ENCODE results near the gene ZNF621. TPM values are rescaled to one million over a fixed set of nuclear protein-coding genes. Genes with fewer than 3 reads are reported as not detected.

ZNF621 gene
- total RNA-seq, 1 experiment from 2014 or later, result 24.9 TPM

GRCh38 chr3:40511031-40511718, 13.6 kb upstream of the ZNF621 start:
- Histone ChIP-seq H3K4me3 (ENCODE audit: low read depth in 2 of 2, low read length in 2 of 2) (no peak overlapping the region), H3K27me3 (ENCODE audit: control insufficient read depth, insufficient read depth, low read length) (no peaks in the 10 kb centered on the region), H3K36me3 (ENCODE audit: control insufficient read depth, insufficient read depth, low read length) (peaks cover 2% of the 10 kb centered on the region; the same call in 1 of the 2 replicates), H3K27ac (ENCODE audit: low read length) (no peak overlapping the region), H3K4me1 (ENCODE audit: control insufficient read depth, insufficient read depth, low read length) (no peaks in the 10 kb centered on the region; the same call in 1 of the 2 replicates), H3K9me3 (ENCODE audit: control insufficient read depth, insufficient read depth, low read depth, low read length) (no peaks in the 10 kb centered on the region)
- ATAC-seq (no peak), DNase-seq (ENCODE audit: low read depth, low spot score) (no peak)
- ChIA-PET POLR2A (no interaction called here), CTCF (no interaction called here)
- BruUV-seq (replicated peaks), result no TSS peak
- intact Hi-C loops (cut with micrococcal nuclease; ENCODE audit: unreplicated experiment) (no loop called here), in situ Hi-C loops (cut with HindIII; ENCODE audit: low pct_unique_long_range_greater_than_20kb, low sequenced_read_pairs) (no loop called here)
- TF ChIP-seq SIN3A (IDR thresholded peaks at IDR 0.05; ENCODE audit: borderline replicate concordance, insufficient read depth, low read depth, low read length) (no peak), CTCF (IDR thresholded peaks at IDR 0.05) (no peak), REST (IDR thresholded peaks at IDR 0.05; ENCODE audit: insufficient read depth in 1 of 2, low read depth in 2 of 2, low read length in 1 of 2) (no peak), POLR2AphosphoS5 (IDR thresholded peaks at IDR 0.05; ENCODE audit: low read depth, low read length) (no peak), TCF7L2 (IDR thresholded peaks at IDR 0.05; ENCODE audit: low read depth, low read length) (no peak)

- no TSS peak for BruUV-seq (replicated peaks)
- POLR2A ChIA-PET, result no interaction called here
- Histone ChIP-seq H3K27ac (ENCODE audit: low read length) (no peak overlapping the region), H3K36me3 (ENCODE audit: control insufficient read depth, insufficient read depth, low read length) (no peaks in the 10 kb centered on the region), H3K4me3 (ENCODE audit: low read depth in 2 of 2, low read length in 2 of 2) (no peak overlapping the region), H3K9me3 (ENCODE audit: control insufficient read depth, insufficient read depth, low read depth, low read length) (no peaks in the 10 kb centered on the region), H3K27me3 (ENCODE audit: control insufficient read depth, insufficient read depth, low read length) (no peaks in the 10 kb centered on the region), H3K4me1 (ENCODE audit: control insufficient read depth, insufficient read depth, low read length) (no peaks in the 10 kb centered on the region)
- DNase-seq (ENCODE audit: low read depth, low spot score) (no peak), ATAC-seq (no peak)
- in situ Hi-C loops (cut with HindIII; ENCODE audit: low pct_unique_long_range_greater_than_20kb, low sequenced_read_pairs) (no loop called here), intact Hi-C loops (cut with micrococcal nuclease; ENCODE audit: unreplicated experiment) (no loop called here)
- no peak for TF ChIP-seq CTCF (IDR thresholded peaks at IDR 0.05)
- no peak for TF ChIP-seq SIN3A (IDR thresholded peaks at IDR 0.05; ENCODE audit: borderline replicate concordance, insufficient read depth, low read depth, low read length)
- no peak for TF ChIP-seq TCF7L2 (IDR thresholded peaks at IDR 0.05; ENCODE audit: low read depth, low read length)
- TF ChIP-seq POLR2AphosphoS5 (IDR thresholded peaks at IDR 0.05; ENCODE audit: low read depth, low read length), result no peak
- no peak for TF ChIP-seq REST (IDR thresholded peaks at IDR 0.05; ENCODE audit: insufficient read depth in 1 of 2, low read depth in 2 of 2, low read length in 1 of 2)
- CTCF ChIA-PET, result no interaction called here
These were observed 8.6 kb upstream of the ZNF621 start for GRCh38 chr3:40516201-40516600.
